Measurements from ENCODE around the gene SIN3A.
"Not testable (repeated sequence)": the region's sequence is repeated elsewhere in the genome, so short reads cannot be mapped to it uniquely, and the experiment has no call there.

DNA sequence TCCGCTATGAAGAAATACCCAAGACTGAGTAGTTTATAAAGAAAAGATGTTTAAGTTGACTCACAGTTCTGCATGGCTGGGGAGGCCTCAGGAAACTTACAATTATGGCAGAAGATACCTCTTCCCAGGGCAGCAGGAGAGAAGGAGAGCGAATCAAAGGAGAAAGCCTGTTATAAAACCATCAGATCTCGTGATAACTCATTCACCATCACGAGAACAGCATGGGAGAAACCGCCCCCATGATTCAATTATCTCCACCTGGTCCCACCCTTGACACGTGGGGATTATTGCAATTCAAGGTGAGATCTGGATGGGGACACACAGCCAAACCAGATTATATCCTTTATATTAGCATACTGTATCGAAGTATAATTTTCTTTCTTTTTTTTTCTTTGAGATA lies 119.4 kb downstream of the SIN3A start:
- TF ChIP-seq, protein P1, sequence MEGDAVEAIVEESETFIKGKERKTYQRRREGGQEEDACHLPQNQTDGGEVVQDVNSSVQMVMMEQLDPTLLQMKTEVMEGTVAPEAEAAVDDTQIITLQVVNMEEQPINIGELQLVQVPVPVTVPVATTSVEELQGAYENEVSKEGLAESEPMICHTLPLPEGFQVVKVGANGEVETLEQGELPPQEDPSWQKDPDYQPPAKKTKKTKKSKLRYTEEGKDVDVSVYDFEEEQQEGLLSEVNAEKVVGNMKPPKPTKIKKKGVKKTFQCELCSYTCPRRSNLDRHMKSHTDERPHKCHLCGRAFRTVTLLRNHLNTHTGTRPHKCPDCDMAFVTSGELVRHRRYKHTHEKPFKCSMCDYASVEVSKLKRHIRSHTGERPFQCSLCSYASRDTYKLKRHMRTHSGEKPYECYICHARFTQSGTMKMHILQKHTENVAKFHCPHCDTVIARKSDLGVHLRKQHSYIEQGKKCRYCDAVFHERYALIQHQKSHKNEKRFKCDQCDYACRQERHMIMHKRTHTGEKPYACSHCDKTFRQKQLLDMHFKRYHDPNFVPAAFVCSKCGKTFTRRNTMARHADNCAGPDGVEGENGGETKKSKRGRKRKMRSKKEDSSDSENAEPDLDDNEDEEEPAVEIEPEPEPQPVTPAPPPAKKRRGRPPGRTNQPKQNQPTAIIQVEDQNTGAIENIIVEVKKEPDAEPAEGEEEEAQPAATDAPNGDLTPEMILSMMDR (IDR thresholded peaks at IDR 0.05), result not testable (repeated sequence)
- TF ChIP-seq POLR2AphosphoS5 (IDR thresholded peaks at IDR 0.05; ENCODE audit: insufficient read depth in 1 of 2, low read depth in 1 of 2); POLR2A (IDR thresholded peaks at IDR 0.05): not testable (repeated sequence)

Data from vagina (tissue), 2 donors.